ENCODE results near the gene INPP4A. TPM values are rescaled to one million over a fixed set of nuclear protein-coding genes. Genes with fewer than 3 reads are reported as not detected.

Gene INPP4A
- total RNA-seq, 1 donor from 2014 or later: 45.0 TPM

DNA sequence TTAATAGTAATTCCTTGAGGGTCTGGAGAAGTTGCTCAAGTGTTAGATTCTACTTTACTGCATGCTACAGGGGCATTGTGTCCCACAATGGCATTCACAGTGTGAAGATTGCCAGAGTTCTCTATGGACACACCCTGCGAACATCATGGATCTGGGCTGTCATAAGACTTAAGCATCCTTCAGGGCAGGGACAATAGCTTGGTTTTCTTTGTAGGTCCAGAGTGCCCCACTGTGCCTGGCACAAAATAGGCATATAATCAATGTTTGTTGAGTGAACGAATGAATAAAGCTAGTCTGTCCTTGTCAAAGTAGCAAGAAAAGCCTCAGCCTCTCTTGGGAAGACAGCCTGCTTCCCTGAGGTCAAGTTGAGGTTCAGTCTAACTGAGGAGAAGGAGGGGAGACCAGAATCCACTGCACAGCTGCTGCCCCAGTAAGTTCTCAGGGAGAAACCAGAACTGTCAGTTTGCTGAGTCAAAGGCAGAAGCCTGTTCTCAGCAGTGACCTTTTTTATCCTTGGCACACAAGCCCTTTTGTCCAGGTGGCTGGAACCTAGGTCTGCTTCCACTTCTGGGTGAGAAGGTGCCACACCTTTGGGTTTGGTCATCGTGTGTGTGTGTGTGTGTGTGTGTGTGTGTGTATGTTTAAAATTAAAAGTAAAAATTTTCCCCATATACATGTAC is 15.0 kb downstream of the INPP4A start:
- Mint-ChIP-seq H3K4me1 (peaks cover 82% of the 10 kb centered on the region), H3K36me3 (ENCODE audit: low read depth) (peaks cover 26% of the 10 kb centered on the region), H3K27me3 (no peaks in the 10 kb centered on the region), H3K9me3 (no peaks in the 10 kb centered on the region), H3K27ac (peak overlapping the region; percentile 94), H3K4me3 (peak overlapping the region; percentile 66)
- peak; percentile 72 for DNase-seq
- intact Hi-C loops (cut with micrococcal nuclease): loop anchor here (5.0 to 10.0 kb wide), 3 partner anchors 93 to 445 kb away; partner anchors contain the start of gene MGAT4A

DNA sequence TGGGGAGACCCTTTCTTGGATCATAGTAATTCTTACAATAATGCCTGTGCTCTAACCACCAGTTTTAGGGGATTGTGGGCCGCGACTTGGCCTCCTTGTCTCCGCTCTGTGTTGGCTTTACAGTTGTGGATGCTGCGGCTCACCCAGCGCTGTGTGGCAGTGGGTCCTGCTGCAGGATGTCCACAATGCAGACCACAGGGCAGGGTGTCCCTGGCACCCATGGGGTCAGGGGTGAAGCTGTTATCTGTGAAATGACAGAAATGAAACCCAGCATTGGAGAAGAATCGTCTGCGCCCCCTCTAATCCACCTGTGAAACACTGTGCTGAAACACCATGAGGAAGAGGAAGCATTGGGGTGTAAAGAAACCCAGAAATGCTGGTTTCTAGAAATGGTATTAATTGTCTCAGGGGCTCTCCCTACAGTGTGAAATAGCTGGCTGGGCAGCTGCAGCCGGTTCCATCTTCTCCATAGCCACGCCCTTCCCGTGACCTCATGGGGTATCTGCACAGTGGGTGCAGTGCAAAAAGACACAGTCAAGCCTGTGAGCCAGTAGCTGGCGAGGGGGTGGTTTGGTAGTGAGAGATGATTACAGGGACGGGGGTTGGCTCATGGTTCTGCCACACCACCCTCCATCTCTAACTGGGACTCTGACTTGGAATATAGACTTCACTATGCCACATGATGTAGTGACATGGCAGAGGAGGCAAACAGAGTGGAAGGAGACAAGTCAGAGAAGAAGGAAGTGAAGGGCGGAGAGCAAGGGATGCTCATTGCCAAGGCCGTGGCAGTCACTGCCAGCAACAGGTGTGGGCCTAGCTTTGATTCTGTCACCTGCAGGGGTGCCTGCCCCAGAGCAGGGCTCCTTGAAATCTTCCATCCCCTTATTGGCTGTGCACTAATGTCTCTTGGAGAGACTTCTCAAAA is 16.2 kb downstream of the INPP4A start:
- Mint-ChIP-seq H3K4me1 (peaks cover 80% of the 10 kb centered on the region), H3K9me3 (no peaks in the 10 kb centered on the region), H3K27me3 (no peaks in the 10 kb centered on the region), H3K27ac (peak overlapping the region; percentile 94), H3K4me3 (peak overlapping the region; percentile 51), H3K36me3 (ENCODE audit: low read depth) (peaks cover 23% of the 10 kb centered on the region)
- intact Hi-C loops (cut with micrococcal nuclease): loop anchor here (5.0 to 10.0 kb wide), 3 partner anchors 91 to 446 kb away; partner anchors contain the start of gene MGAT4A
- DNase-seq: peak; percentile 88

DNA sequence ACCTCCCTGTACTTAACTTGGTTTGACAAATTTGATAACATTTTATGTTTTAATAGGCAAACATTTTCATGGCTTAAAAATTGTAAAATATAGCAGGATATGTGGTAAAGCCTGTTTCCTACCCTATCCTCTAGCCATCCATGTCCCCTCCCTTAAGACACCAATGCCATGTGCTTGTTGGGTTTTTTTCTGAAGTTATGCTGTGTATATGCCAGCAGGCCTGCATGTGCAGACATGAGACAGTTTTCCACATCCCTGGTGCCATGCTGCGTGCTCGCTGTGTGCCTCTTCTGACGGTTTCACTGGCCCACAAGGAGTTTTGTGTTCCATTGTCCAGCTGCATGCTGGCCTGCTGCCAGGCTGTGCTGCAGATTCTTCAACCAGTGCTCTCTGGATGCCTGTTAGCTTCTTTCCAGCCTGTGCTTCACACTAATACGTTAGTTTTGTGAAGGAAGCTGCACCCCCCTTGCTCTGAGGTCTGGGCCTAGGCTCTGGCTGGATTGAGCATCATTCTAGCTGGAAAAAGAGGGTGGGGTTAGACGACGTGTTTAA is 16.9 kb downstream of the INPP4A start:
- Mint-ChIP-seq H3K27me3 (no peaks in the 10 kb centered on the region), H3K4me3 (no peak overlapping the region), H3K27ac (peak overlapping the region; percentile 94), H3K4me1 (peaks cover 83% of the 10 kb centered on the region), H3K9me3 (no peaks in the 10 kb centered on the region), H3K36me3 (ENCODE audit: low read depth) (peaks cover 18% of the 10 kb centered on the region)
- intact Hi-C loops (cut with micrococcal nuclease): loop anchor here (5.0 to 10.0 kb wide), 3 partner anchors 91 to 447 kb away; partner anchors contain the start of gene MGAT4A
- DNase-seq: no peak

DNA sequence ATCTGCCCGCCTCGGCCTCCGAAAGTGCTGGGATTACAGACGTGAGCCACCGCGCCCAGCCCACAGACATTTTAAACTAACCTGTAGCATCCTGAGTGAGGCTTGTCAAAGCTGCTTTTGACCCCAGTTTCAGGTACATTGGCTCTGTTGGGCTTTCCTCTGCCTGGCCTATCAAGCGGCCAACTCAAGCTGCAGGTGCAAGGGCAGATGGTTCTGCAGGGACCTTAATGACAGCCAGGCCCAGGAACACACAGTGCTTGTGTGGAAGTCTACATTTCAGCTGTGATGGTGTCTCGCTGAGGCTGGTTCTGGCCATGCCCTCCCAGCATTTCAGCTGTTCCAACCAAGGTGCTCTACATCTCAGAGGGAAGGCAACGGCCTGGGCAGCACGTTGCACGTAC is 18.4 kb downstream of the INPP4A start:
- DNase-seq: no peak
- intact Hi-C loops (cut with micrococcal nuclease): loop anchor here (5.0 to 10.0 kb wide), 3 partner anchors 89 to 448 kb away; partner anchors contain the start of gene MGAT4A
- Mint-ChIP-seq H3K9me3 (no peaks in the 10 kb centered on the region), H3K4me1 (peaks cover 84% of the 10 kb centered on the region), H3K36me3 (ENCODE audit: low read depth) (peaks cover 15% of the 10 kb centered on the region), H3K27me3 (no peaks in the 10 kb centered on the region), H3K27ac (peak overlapping the region; percentile 89), H3K4me3 (peak overlapping the region; percentile 71)

DNA sequence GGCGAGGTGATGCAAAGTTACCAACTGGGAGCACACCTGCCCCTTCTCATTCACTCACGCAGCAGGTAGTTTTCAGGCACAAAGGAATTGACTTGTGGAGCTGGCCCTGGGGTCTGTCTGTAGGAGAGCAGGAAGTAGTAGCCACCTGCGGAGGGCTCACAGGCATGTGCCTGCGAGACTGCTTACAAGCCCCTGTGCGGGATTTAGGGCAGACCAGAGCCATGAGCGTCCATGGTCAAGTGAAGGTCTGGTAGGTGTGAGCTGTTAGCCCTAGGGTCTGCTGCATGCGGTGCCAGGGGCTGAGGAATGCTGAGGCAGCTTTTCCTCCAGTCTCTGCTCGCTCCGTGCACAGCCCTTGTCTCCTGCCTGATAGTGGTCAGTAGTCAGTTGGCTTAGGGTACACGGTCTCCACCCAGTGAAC is 18.9 kb downstream of the INPP4A start:
- Mint-ChIP-seq H3K4me1 (peaks cover 82% of the 10 kb centered on the region), H3K36me3 (ENCODE audit: low read depth) (peaks cover 13% of the 10 kb centered on the region), H3K9me3 (no peaks in the 10 kb centered on the region), H3K27me3 (no peaks in the 10 kb centered on the region), H3K4me3 (peak overlapping the region; percentile 71), H3K27ac (peak overlapping the region; percentile 89)
- intact Hi-C loops (cut with micrococcal nuclease): loop anchor here (5.0 to 10.0 kb wide), 3 partner anchors 89 to 449 kb away; partner anchors contain the start of gene MGAT4A
- DNase-seq: no peak

DNA sequence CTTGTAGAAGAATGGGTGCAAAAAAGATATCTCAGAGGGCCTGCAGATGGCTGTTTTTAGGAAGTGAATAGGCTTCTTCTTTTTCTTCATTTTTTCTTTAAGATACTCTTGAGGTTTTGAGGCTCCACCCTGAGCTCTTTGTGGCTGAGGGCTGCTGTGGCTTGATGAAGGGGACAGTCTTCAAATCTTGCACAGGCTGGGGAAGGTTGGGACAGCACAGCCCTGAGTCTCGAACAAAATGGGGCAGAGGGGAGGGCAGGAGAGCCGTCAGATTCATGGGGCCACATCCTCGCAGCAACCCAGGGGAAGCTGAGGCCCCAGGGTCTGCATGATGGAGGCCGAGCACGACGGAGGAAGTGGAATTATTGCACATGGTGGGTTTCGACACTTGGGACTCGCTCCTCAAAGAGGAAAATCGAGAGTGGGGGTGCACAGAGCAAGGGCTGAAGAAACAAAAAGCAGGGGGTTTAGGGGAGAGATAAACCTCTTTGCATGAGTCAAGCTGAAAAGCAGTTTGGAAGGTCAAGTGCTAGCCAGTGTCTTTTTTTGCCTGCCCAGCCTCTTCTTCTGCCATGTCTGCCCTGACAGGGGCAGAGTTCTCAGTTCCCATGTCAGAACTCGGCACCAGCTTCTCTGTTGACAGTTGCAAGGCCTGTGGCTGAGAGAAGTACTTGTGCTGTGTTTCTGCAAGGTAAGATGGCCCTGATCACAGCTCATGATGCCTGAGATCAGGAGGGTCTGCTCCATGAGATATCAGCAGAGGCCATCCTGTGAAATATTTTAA is 19.5 kb downstream of the INPP4A start:
- Mint-ChIP-seq H3K36me3 (ENCODE audit: low read depth) (peaks cover 14% of the 10 kb centered on the region), H3K27ac (peak overlapping the region; percentile 89), H3K4me3 (peak overlapping the region; percentile 71), H3K27me3 (no peaks in the 10 kb centered on the region), H3K9me3 (no peaks in the 10 kb centered on the region), H3K4me1 (peaks cover 82% of the 10 kb centered on the region)
- intact Hi-C loops (cut with micrococcal nuclease): loop anchor here (1.0 to 10.0 kb wide), 6 partner anchors 10 to 449 kb away; partner anchors contain the start of genes INPP4A and MGAT4A
- DNase-seq: peak; percentile 89

DNA sequence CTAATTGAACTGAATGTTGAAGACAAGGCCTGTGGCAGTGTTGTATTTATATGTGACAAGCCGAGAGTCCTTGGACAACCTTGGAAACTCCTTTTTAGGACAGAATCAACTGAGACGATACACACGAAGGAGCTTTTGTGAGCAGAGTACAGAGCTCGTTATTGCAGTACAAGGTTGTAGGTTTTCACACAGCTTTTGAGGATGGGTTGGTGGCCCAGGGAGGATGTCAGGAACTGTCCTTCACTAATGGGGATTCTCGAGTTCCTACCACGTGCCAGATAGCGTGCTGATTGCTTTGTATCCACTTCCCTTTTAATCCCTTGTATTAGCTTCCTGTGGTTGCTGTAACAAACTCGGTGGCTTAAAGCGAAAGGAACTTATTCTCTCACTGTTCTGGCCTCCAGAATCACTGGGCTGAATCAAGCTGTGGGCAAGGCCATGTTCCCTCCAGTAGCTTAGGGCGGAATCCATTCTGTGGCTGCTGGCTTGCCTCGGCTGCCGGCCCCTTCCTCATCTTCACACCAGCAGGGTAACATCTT is 20.2 kb downstream of the INPP4A start:
- H3K4me3 Mint-ChIP-seq: peak overlapping the region; percentile 71
- peaks cover 14% of the 10 kb centered on the region for H3K36me3 Mint-ChIP-seq (ENCODE audit: low read depth)
- peak overlapping the region; percentile 89 for H3K27ac Mint-ChIP-seq
- no peaks in the 10 kb centered on the region for H3K9me3 Mint-ChIP-seq
- intact Hi-C loops (cut with micrococcal nuclease): loop anchor here (1.0 to 10.0 kb wide), 8 partner anchors 11 to 872 kb away; partner anchors contain the start of genes EIF5B, INPP4A, MGAT4A and TXNDC9
- H3K4me1 Mint-ChIP-seq: peaks cover 78% of the 10 kb centered on the region
- no peaks in the 10 kb centered on the region for H3K27me3 Mint-ChIP-seq
- DNase-seq: peak; percentile 89

DNA sequence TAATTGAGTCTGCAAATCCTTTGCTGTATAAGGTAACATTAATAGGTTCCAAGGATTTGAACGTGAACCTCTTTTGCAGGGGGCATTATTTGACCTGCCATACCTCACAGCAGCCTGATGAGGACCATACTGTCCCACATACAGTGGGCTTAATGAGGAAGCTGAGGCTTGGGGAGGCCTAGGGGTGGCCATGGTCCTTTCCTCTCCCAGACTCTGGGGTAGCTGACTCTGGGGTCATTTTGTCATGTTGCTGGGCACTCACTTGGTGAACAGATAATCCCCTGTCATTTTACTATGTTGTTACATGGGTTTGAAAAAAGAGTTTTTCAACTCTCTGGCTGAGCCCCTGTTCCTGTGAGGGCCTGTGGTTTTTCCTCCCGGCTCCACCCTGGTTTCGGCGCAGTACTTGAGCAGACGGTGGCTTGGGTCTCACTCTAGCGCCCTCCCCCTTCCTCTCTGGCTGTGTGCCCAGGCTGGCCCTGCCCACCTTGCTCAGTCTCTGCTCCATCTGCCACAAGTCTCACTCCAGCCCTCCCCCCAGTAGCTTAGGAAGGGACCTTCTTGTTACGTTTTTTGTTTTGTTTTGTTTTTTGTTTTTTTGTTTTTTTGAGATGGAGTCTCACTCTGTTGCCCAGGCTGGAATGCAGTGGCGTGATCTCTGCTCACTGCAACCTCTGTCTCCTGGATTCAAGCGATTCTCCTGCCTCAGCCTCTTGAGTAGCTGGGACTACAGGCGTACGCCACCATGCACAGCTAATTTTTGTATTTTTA is 21.0 kb downstream of the INPP4A start:
- Mint-ChIP-seq H3K27ac (peak overlapping the region; percentile 89), H3K4me3 (peak overlapping the region; percentile 71), H3K36me3 (ENCODE audit: low read depth) (peaks cover 17% of the 10 kb centered on the region), H3K27me3 (no peaks in the 10 kb centered on the region), H3K4me1 (peaks cover 76% of the 10 kb centered on the region), H3K9me3 (no peaks in the 10 kb centered on the region)
- peak; percentile 93 for DNase-seq
- intact Hi-C loops (cut with micrococcal nuclease): loop anchor here (2.0 to 10.0 kb wide), 6 partner anchors 13 to 872 kb away; partner anchors contain the start of genes EIF5B, INPP4A, MGAT4A and TXNDC9

DNA sequence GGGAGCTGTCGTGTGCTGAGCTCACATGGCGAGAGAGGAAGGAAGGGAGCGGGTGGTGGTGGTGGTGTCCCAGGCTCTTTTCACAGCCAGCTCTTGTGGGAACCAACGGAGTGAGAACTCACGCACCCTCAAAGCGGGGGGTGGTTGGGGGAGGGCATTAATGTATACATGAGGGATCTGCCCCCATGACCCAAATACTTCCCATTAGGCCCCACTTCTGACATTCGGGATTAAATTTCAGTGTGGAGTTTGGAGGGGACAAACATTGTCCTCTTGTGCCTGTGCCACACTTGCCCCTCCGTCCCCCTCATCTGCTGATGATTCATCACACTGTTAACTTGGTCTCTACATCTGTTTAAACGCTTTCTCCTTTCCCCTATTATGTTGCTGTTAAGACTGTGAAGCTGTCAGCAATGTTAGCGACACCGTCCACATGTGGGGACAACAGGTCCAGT is 22.5 kb downstream of the INPP4A start:
- intact Hi-C loops (cut with micrococcal nuclease): loop anchor here (5.0 to 10.0 kb wide), 4 partner anchors 268 to 870 kb away; partner anchors contain the start of genes EIF5B, MGAT4A and TXNDC9
- peaks cover 77% of the 10 kb centered on the region for H3K4me1 Mint-ChIP-seq
- no peaks in the 10 kb centered on the region for H3K27me3 Mint-ChIP-seq
- peak overlapping the region; percentile 89 for H3K27ac Mint-ChIP-seq
- H3K36me3 Mint-ChIP-seq (ENCODE audit: low read depth): peaks cover 19% of the 10 kb centered on the region
- no peak for DNase-seq
- peak overlapping the region; percentile 71 for H3K4me3 Mint-ChIP-seq
- H3K9me3 Mint-ChIP-seq: no peaks in the 10 kb centered on the region

DNA sequence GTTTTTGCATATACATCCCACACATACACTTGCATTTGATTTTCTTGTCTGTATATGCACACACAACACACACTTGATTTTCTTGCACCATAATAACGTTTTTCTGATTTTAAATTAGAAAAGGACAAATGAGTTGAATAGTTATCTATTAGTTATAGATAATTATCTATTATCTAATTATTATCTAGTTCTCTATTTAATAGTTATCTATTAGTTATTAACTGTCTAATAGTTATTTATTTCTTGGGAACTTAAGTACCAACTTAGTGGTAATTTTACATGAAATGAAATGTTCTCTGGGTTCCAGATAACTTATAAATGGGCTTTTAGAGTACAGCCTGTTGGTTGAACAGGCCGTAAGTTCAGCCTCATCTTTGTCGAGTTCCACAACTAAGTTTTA is 23.0 kb downstream of the INPP4A start:
- no peaks in the 10 kb centered on the region for H3K27me3 Mint-ChIP-seq
- no peak for DNase-seq
- intact Hi-C loops (cut with micrococcal nuclease): loop anchor here (1.0 to 10.0 kb wide), 8 partner anchors 12 to 870 kb away; partner anchors contain the start of genes EIF5B, MGAT4A and TXNDC9
- peaks cover 82% of the 10 kb centered on the region for H3K4me1 Mint-ChIP-seq
- peak overlapping the region; percentile 71 for H3K4me3 Mint-ChIP-seq
- H3K36me3 Mint-ChIP-seq (ENCODE audit: low read depth): peaks cover 21% of the 10 kb centered on the region
- peak overlapping the region; percentile 64 for H3K27ac Mint-ChIP-seq
- no peaks in the 10 kb centered on the region for H3K9me3 Mint-ChIP-seq

DNA sequence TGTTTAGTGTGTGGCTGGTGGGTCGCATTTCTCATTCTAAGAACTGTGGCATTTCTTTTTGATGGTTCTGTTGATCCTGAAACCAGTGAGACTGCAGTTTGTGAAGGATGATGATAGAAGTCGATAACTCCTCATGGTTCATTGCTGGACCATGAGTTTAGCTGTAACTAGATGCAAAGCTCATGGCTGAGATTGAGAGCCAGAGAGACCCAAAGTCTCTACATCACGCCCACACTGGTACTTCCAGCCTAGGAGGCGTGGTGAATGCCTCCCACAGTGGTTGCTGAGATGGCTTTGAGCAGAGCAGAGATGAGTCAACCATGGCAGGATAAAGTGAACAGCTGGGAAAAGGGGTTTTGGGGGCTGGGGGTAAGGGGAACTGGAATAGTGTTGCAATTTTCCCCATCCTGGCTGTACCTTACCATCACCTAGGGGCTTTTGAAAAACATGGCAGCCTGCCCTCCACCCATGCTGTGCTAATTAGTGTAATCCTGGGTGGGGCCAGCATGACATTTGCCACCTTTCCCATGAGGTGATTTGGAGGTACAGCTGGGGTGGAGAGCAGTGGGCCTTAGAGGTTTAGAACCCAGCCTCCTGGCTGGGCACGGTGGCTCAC is 24.1 kb downstream of the INPP4A start:
- H3K4me1 Mint-ChIP-seq: peaks cover 83% of the 10 kb centered on the region
- intact Hi-C loops (cut with micrococcal nuclease): loop anchor here (1.0 to 10.0 kb wide), 8 partner anchors 13 to 869 kb away; partner anchors contain the start of genes EIF5B, MGAT4A and TXNDC9
- peak; percentile 82 for DNase-seq
- peak overlapping the region; percentile 69 for H3K4me3 Mint-ChIP-seq
- H3K9me3 Mint-ChIP-seq: no peaks in the 10 kb centered on the region
- no peaks in the 10 kb centered on the region for H3K27me3 Mint-ChIP-seq
- peak overlapping the region; percentile 89 for H3K27ac Mint-ChIP-seq
- H3K36me3 Mint-ChIP-seq (ENCODE audit: low read depth): peaks cover 17% of the 10 kb centered on the region

All from activated CD4-positive, alpha-beta T cell treated with anti-CD3 and anti-CD28 coated beads, Interleukin-2, amount 10 ng/mL, durations not matched to agents 24 days and 14 days (primary cell).